Mucosa of rectum (tissue), 2 donors: ENCODE results near the gene ADGRG1.
A peak's percentile ranks its signal among the peaks of the same experiment; 100 is the strongest.

Source experiments
- H3K27ac ChIP-seq, 2 donors: one replicate each; pipeline ENCODE4 v1.7.0; 2013; ENCODE audit warnings: inconsistent platforms in 2 of 2, low read depth in 2 of 2, low read length in 2 of 2
- H3K27me3 ChIP-seq, 2 donors: one replicate each; pipeline ENCODE4 v1.7.0; 2013; ENCODE audit warnings: low read length in 2 of 2; ENCODE audit not compliant: control insufficient read depth in 2 of 2, insufficient read depth in 2 of 2
- H3K36me3 ChIP-seq, 2 donors: one replicate each; pipeline ENCODE4 v1.7.0; 2013; ENCODE audit warnings: low read length in 2 of 2; ENCODE audit not compliant: control insufficient read depth in 2 of 2, insufficient read depth in 2 of 2
- H3K4me1 ChIP-seq, 2 donors: one replicate each; pipeline ENCODE4 v1.7.0; 2013; ENCODE audit warnings: low read length in 2 of 2, mild to moderate bottlenecking in 1 of 2; ENCODE audit not compliant: control insufficient read depth in 2 of 2, insufficient read depth in 2 of 2
- H3K4me3 ChIP-seq, 2 donors: one replicate each; pipeline ENCODE4 v1.7.0; 2013; ENCODE audit warnings: low read length in 2 of 2
- H3K9ac ChIP-seq, 2 donors: one replicate each; pipeline ENCODE4 v1.7.0; 2013; ENCODE audit warnings: low read length in 2 of 2, low read depth in 1 of 2, mild to moderate bottlenecking in 1 of 2
- H3K9me3 ChIP-seq, 2 donors: one replicate each; pipeline ENCODE4 v1.7.0; 2013; ENCODE audit warnings: low read length in 2 of 2; ENCODE audit not compliant: control insufficient read depth in 2 of 2
- donor health status: healthy.
- donor health status: Normal muscosa, but diverticular disease.

Gene ADGRG1

GRCh38 chr16:57642160-57643135, 14.0 kb downstream of the ADGRG1 start:
- H3K4me1 ChIP-seq = peaks cover 9 to 11% of the 10 kb centered on the region in 2 donors
- peak overlapping the region; percentile 31 to 32 for H3K27ac ChIP-seq
- no peak overlapping the region for H3K4me3 ChIP-seq
- H3K27me3 ChIP-seq = peaks cover 0 to 1% of the 10 kb centered on the region in 2 donors
- no peak overlapping the region for H3K9ac ChIP-seq
- peaks cover 9 to 11% of the 10 kb centered on the region in 2 donors for H3K36me3 ChIP-seq
- H3K9me3 ChIP-seq = no peaks in the 10 kb centered on the region

DNA sequence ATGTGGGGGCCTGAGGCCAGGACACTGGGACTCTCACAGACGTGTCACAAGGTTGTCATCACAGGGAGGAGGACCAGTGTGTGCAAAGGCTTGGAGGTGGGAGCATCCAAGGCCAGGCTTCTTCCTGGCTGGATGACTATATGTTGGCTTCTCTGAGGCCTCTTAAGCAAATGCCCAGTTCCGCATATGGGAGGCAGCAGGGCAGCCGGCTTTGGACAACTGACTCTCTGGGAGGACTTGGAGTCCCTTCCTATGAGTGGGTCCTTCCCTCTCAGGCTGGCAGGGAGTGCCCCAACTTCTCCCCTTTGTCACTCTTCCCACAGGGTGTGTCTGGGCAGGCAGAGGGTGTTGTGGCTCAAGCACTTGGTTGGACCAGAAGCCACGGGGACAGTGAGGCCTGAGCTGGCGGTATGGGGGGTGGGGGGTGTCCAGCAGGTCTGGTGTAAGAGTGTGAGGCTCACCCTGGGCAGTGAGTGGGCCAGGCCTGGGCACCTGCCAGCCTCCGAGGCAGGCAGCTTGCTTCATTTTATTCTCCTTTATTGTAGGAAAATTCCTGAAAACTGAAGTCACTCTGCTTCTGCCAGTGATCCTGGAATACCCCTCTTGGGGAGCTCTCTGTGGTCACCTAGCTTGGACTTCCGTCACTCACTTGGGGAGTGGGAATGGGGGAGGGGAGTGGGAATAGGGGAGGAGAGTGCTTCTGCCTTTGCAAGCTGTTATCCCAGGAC, 14.9 kb downstream of the ADGRG1 start:
- H3K9ac ChIP-seq = no peak overlapping the region
- peaks cover 11 to 13% of the 10 kb centered on the region in 2 donors for H3K4me1 ChIP-seq
- no peak overlapping the region for H3K4me3 ChIP-seq
- H3K27me3 ChIP-seq = peaks cover 0 to 2% of the 10 kb centered on the region in 2 donors
- H3K36me3 ChIP-seq = peaks cover 9 to 11% of the 10 kb centered on the region in 2 donors
- no peaks in the 10 kb centered on the region for H3K9me3 ChIP-seq
- H3K27ac ChIP-seq = peak overlapping the region; percentile 31 to 32

- Histone ChIP-seq H3K9me3 (no peaks in the 10 kb centered on the region), H3K27me3 (peaks cover 0 to 2% of the 10 kb centered on the region in 2 donors), H3K9ac (no peak overlapping the region), H3K4me1 (peaks cover 11 to 18% of the 10 kb centered on the region in 2 donors), H3K36me3 (peaks cover 11% of the 10 kb centered on the region in 2 donors), H3K4me3 (no peak overlapping the region), H3K27ac (no peak overlapping the region)
Measured at GRCh38 chr16:57643910-57644309, 15.5 kb downstream of the ADGRG1 start.

- Histone ChIP-seq H3K4me1 (peaks cover 11 to 19% of the 10 kb centered on the region in 2 donors), H3K4me3 (no peak overlapping the region), H3K27ac (no peak overlapping the region), H3K27me3 (peaks cover 0 to 2% of the 10 kb centered on the region in 2 donors), H3K9ac (no peak overlapping the region), H3K9me3 (no peaks in the 10 kb centered on the region), H3K36me3 (peaks cover 11% of the 10 kb centered on the region in 2 donors)
Measured at GRCh38 chr16:57644383-57645014, 16.1 kb downstream of the ADGRG1 start.

- peaks cover 11 to 14% of the 10 kb centered on the region in 2 donors for H3K36me3 ChIP-seq
- H3K9ac ChIP-seq = no peak overlapping the region
Measured at GRCh38 chr16:57645169-57645568, 16.7 kb downstream of the ADGRG1 start.

DNA sequence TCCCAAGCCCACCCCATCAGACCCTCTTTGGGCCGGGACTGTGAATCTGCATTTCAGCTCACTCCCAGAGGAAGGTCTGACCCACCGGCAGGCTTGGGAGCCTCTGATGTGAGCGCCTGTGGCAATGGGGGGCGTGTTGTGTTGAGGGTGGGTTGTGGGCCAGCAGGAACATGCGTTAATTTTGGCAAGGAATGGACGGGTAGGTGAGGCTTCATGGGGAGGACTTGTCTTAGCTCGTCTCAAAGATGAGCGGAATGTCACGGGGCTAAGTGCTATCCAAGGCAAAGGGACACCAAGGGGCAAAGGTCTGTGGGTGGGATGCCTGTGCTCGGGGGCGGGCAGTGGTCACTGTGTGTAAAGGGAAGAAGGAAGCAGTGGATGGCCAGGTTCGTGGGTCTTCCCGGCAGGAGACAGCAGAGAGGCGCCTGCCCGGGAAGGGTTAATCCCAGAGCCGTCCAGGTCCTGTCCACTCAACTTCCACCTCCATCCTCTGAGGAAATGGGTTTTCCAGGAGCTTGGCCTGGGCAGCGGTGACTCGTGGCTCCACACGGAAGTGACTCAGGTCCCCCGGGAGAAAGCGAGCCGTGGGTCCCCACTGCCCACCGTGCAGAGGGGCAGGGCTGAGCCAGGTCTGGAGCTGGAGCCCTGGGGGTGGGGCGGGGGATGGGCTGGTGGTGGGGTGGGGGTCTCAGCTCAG, 17.4 kb downstream of the ADGRG1 start:
- Histone ChIP-seq H3K27ac (no peak overlapping the region), H3K4me1 (peaks cover 11 to 19% of the 10 kb centered on the region in 2 donors), H3K36me3 (peaks cover 11 to 16% of the 10 kb centered on the region in 2 donors), H3K9me3 (no peaks in the 10 kb centered on the region), H3K4me3 (no peak overlapping the region), H3K9ac (no peak overlapping the region), H3K27me3 (peaks cover 0 to 2% of the 10 kb centered on the region in 2 donors)

More at GRCh38 chr16:57645169-57645568, 16.7 kb downstream of the ADGRG1 start:
- Histone ChIP-seq H3K27ac (no peak overlapping the region), H3K4me1 (peaks cover 11 to 19% of the 10 kb centered on the region in 2 donors), H3K27me3 (peaks cover 0 to 2% of the 10 kb centered on the region in 2 donors), H3K9me3 (no peaks in the 10 kb centered on the region), H3K4me3 (no peak overlapping the region)

DNA sequence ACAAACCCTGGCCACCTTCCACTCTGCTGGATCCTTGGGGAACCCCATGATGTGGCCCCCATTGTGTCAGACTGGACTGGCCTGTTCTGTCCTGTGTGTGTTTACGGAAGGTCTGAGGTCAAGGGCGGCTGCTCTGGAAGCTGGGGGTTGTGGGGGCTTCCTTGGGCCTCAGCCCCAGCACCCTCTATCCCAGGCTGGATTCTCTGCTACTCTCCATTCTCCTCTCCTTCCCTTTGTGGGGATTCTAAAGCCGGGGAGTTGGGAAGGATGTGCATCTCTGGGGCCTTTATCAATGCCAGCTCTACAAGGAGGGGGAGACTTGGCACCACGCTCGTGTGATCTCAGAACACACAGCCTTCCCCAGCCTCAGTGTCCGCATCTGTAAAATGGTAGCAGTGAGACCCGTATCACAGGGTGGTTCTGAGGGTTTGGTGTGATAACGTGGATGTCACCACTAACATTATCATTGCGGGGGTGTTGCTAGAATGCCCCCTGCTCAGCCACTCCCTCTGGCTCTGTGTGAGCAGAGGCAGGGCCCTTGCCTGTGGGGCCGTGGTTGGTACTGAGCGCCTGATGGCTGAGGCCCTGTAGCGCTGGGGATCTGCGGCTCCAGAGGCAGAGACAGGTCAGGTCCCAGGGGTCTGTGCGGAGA, 18.1 kb downstream of the ADGRG1 start:
- Histone ChIP-seq H3K9ac (no peak overlapping the region), H3K36me3 (peaks cover 11 to 22% of the 10 kb centered on the region in 2 donors), H3K9me3 (no peaks in the 10 kb centered on the region), H3K4me3 (no peak overlapping the region), H3K27me3 (peaks cover 0 to 2% of the 10 kb centered on the region in 2 donors), H3K27ac (no peak overlapping the region), H3K4me1 (peaks cover 11 to 19% of the 10 kb centered on the region in 2 donors)

GRCh38 chr16:57647136-57647875, 18.9 kb downstream of the ADGRG1 start:
- Histone ChIP-seq H3K27me3 (peaks cover 0 to 2% of the 10 kb centered on the region in 2 donors), H3K9ac (no peak overlapping the region), H3K4me1 (peaks cover 11 to 19% of the 10 kb centered on the region in 2 donors), H3K9me3 (no peaks in the 10 kb centered on the region), H3K27ac (peak overlapping the region in 1 of 2 donors; percentile 41), H3K4me3 (no peak overlapping the region), H3K36me3 (peaks cover 11 to 24% of the 10 kb centered on the region in 2 donors)
